OCI-LY7 (cell line): ENCODE measurements around the gene CD6. TPM values are rescaled to one million over a fixed set of nuclear protein-coding genes. Genes with fewer than 3 reads are reported as not detected.
A peak's percentile ranks its signal among the peaks of the same experiment; 100 is the strongest.

ENCODE experiments used
- BruUV-seq: library from RNA; stranded (reverse); fragments of 400-500 nt; replicated peaks from 2 replicates; lab custom pipeline; 2021; lab: Mats Ljungman, UMichigan
- CTCF ChIA-PET: fragments of 300-600 bp; sonication (Branson Sonifier 250); formaldehyde crosslinking; loops from one replicate; lab custom pipeline; 2022; ENCODE audit warnings: antibody characterized with exemption; ENCODE audit not compliant: unreplicated experiment; lab: Charles Lee
- POLR2A ChIA-PET: fragments of 300-600 bp; sonication (Branson Sonifier 250); formaldehyde crosslinking; loops from one replicate; lab custom pipeline; 2022; ENCODE audit warnings: antibody characterized with exemption; lab: Charles Lee
- DNase-seq: peaks from one replicate; pipeline ENCODE4 v3.0.0-alpha.2; 2015; ENCODE audit warnings: low spot score
- H2AFZ ChIP-seq: fragments of 200-600 bp; sonication (generic), shearing (Covaris generic); 2 replicates; pipeline ENCODE4 v1.6.1; 2014; ENCODE audit warnings: mild to moderate bottlenecking, antibody characterized with exemption, low read length, moderate library complexity
- H3K27ac ChIP-seq: fragments of 200-600 bp; sonication (generic); 2 replicates; pipeline ENCODE4 v1.5.1; 2014; ENCODE audit warnings: mixed run types, low read depth, mild to moderate bottlenecking, moderate library complexity, low read length, inconsistent platforms; ENCODE audit not compliant: poor library complexity, severe bottlenecking
- H3K36me3 ChIP-seq: fragments of 200-600 bp; sonication (generic); 2 replicates; pipeline ENCODE4 v1.6.1; 2014; ENCODE audit warnings: mild to moderate bottlenecking, antibody characterized with exemption, low read length, moderate library complexity, mixed read lengths; ENCODE audit not compliant: insufficient read depth
- H3K4me1 ChIP-seq: fragments of 200-600 bp; sonication (generic); 2 replicates; pipeline ENCODE4 v1.5.1; 2014; ENCODE audit warnings: mild to moderate bottlenecking, low read length; ENCODE audit not compliant: insufficient read depth, poor library complexity, severe bottlenecking
- H3K4me2 ChIP-seq: fragments of 200-600 bp; sonication (generic); 2 replicates; pipeline ENCODE4 v1.6.1; 2014; ENCODE audit warnings: mild to moderate bottlenecking, low read length
- H3K4me3 ChIP-seq: fragments of 200-600 bp; sonication (generic); 2 replicates; pipeline ENCODE4 v1.5.1; 2014; ENCODE audit warnings: mild to moderate bottlenecking, low read depth, low read length; ENCODE audit not compliant: poor library complexity, severe bottlenecking
- H3K79me2 ChIP-seq: fragments of 200-600 bp; sonication (generic); 2 replicates; pipeline ENCODE4 v1.6.1; 2016; ENCODE audit warnings: low read depth, mild to moderate bottlenecking, low read length, moderate library complexity, mixed read lengths; ENCODE audit not compliant: insufficient read depth
- H3K9me2 ChIP-seq: fragments of 200-600 bp; sonication (generic); 2 replicates; pipeline ENCODE4 v1.6.1; 2016; ENCODE audit warnings: mild to moderate bottlenecking, low read length, mixed read lengths; ENCODE audit not compliant: insufficient read depth
- H3K9me3 ChIP-seq: fragments of 200-600 bp; sonication (generic); 2 replicates; pipeline ENCODE4 v1.6.1; 2014; ENCODE audit warnings: mild to moderate bottlenecking, mixed run types, low read length, mixed read lengths
- H4K20me1 ChIP-seq: fragments of 200-600 bp; sonication (generic); 2 replicates; pipeline ENCODE4 v1.6.1; 2014; ENCODE audit warnings: mild to moderate bottlenecking, antibody characterized with exemption, low read length, moderate library complexity, mixed read lengths; ENCODE audit not compliant: insufficient read depth
- CTCF ChIP-seq: fragments of 200-600 bp; sonication (generic); conservative IDR thresholded peaks from 2 replicates; pipeline ENCODE4 v1.5.1; 2014; ENCODE audit warnings: mild to moderate bottlenecking, antibody characterized with exemption, low read length, moderate library complexity, mixed read lengths
- EZH2phosphoT487 ChIP-seq: fragments of 200-600 bp; sonication (generic); IDR thresholded peaks from 2 replicates; pipeline ENCODE4 v1.6.1; 2018; ENCODE audit warnings: low read depth, borderline replicate concordance, mild to moderate bottlenecking, mixed run types, antibody characterized with exemption, low read length, moderate library complexity, mixed read lengths
- intact Hi-C: fragments of 100-400 bp; cut with micrococcal nuclease; formaldehyde crosslinking; loops from one replicate; pipeline ENCODE4 v1.10.0; 2022; ENCODE audit not compliant: unreplicated experiment
- total RNA-seq, 2 experiments: library from RNA; depleted of rRNA in 1 of 2; stranded (reverse); fragments of >200 nt in 1 of 2; shearing (Covaris generic) in 1 of 2; gene quantifications; 2 replicates each; pipeline ENCODE4 v1.2.3, GENCODE V29; 2014 to 2022

CD6 gene
- total RNA-seq, 2 experiments from 2014 or later = not detected

GRCh38 chr11:61037441-61038093, 66.1 kb downstream of the CD6 start:
- no peaks in the 10 kb centered on the region for H3K9me3 ChIP-seq
- no peaks in the 10 kb centered on the region for H3K9me2 ChIP-seq
- ChIA-PET POLR2A (no interaction called here), CTCF (no interaction called here)
- BruUV-seq = no TSS peak
- intact Hi-C loops = no loop called here
- H3K36me3 ChIP-seq = no peaks in the 10 kb centered on the region
- H2AFZ ChIP-seq = no peak overlapping the region
- H3K79me2 ChIP-seq = no peaks in the 10 kb centered on the region
- no peaks in the 10 kb centered on the region for H4K20me1 ChIP-seq
- H3K4me2 ChIP-seq = no peak overlapping the region
- peaks cover 12% of the 10 kb centered on the region for H3K4me1 ChIP-seq
- no peak overlapping the region for H3K27ac ChIP-seq
- no peak for DNase-seq
- TF ChIP-seq EZH2phosphoT487 (no peak), CTCF (no peak)
- no peak overlapping the region for H3K4me3 ChIP-seq

DNA sequence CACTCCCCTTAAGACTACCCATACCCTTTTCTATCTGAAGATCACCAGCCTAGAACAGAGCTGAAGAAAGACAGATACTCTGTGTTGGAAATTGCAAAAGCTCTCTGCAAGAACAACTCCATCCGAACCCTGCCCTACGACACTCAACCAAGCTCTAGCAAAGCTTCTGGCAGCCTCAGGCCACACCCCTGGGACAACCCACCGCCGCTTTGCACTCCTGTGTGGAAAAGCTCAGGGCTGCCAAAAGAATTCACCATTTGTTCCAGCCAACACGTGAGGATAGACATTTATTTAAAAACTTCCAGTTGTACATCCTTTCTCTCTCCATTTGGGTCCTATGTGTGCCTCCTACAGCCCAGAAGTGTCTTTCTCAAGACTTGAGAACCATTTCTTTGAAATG, 68.4 kb downstream of the CD6 start:
- Histone ChIP-seq H3K4me3 (no peak overlapping the region), H3K9me2 (no peaks in the 10 kb centered on the region), H3K4me1 (peaks cover 15% of the 10 kb centered on the region), H3K27ac (no peak overlapping the region), H4K20me1 (no peaks in the 10 kb centered on the region), H3K9me3 (no peaks in the 10 kb centered on the region), H3K36me3 (no peaks in the 10 kb centered on the region), H2AFZ (no peak overlapping the region), H3K79me2 (no peaks in the 10 kb centered on the region), H3K4me2 (no peak overlapping the region)
- no TSS peak for BruUV-seq
- no peak for DNase-seq
- ChIA-PET CTCF (no interaction called here), POLR2A (no interaction called here)
- TF ChIP-seq CTCF (no peak), EZH2phosphoT487 (no peak)
- intact Hi-C loops = no loop called here

DNA sequence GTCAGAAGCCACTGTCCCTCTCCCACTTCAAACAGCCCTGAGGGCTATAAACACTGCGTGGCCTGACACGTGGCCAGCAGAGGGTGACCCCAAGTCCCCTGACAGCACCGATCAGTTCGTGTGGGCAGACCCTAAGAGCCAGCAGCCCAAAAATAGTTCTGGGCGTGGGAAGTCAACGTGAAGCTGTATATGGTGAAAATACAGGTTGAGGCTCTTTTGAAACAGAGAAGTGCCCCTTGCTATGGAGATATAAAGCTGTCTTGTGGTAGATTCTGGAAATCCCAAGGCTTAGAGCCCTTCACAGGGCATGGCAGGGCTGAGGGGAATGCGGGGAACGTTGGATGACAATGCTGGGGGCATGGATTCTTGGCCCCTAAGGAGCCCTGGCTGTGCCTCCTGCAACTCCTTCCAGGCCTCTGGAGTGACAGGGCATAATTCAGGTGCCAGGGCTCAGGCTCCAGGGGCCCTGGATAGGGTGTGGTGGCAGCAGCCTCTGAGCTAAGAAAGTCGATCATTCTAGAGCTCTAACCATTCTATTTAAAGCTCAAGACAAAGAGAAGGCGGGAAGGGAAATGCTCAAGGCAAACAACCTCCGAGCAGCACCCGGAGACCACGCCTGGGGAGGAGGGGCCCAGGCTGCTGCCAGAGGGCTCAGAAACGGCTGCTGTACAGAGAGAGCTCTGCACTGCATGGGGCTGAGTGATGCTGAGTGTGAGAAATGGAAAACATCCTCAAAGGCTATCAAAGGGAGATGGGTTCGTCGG, 70.5 kb downstream of the CD6 start:
- no peak overlapping the region for H3K27ac ChIP-seq
- H3K9me3 ChIP-seq = no peaks in the 10 kb centered on the region
- TF ChIP-seq CTCF = no peak
- no peak for TF ChIP-seq EZH2phosphoT487
- no peaks in the 10 kb centered on the region for H3K79me2 ChIP-seq
- peak; percentile 76 for DNase-seq
- H3K4me2 ChIP-seq = peak overlapping the region; percentile 60
- no peaks in the 10 kb centered on the region for H3K36me3 ChIP-seq
- H2AFZ ChIP-seq = peak overlapping the region; percentile 92
- H3K4me1 ChIP-seq = peaks cover 15% of the 10 kb centered on the region
- BruUV-seq = no TSS peak
- H4K20me1 ChIP-seq = no peaks in the 10 kb centered on the region
- intact Hi-C loops = no loop called here
- CTCF ChIA-PET = no interaction called here
- POLR2A ChIA-PET = interaction anchor here (0.6 to 2.9 kb wide), 2 partner anchors 9 to 557 kb away, joined by 3 to 7 read pairs; no protein-coding TSS in a partner anchor
- peak overlapping the region; percentile 4 for H3K4me3 ChIP-seq
- H3K9me2 ChIP-seq = no peaks in the 10 kb centered on the region
